Measurements from ENCODE around the gene SSR1. TPM values are rescaled to one million over a fixed set of nuclear protein-coding genes. Genes with fewer than 3 reads are reported as not detected.
A peak's percentile ranks its signal among the peaks of the same experiment; 100 is the strongest.

Gene SSR1
- total and polyA plus RNA-seq, 9 of the 15 experiments (the other 6 are each of a cell fraction or from before 2014, with no cell fraction given): 87.7 to 220 (median 144) TPM

- H3K79me2 ChIP-seq (ENCODE audit: control insufficient read depth, insufficient read depth, low read length): peaks cover 2% of the 10 kb centered on the region; the same call in 1 of the 3 replicates
- ChIA-PET CTCF (ENCODE audit: low intra/inter-chr PET ratio) (no interaction called here), POLR2A (interaction anchor here (1.0 to 2.5 kb wide), 2 partner anchors 16 kb away, joined by 3 to 7 read pairs; partner anchors contain the start of gene SSR1)
- no peak overlapping the region for H3K27ac ChIP-seq (ENCODE audit: extremely low read depth, low read depth, low read length)
- 65% methylated on average over 3 of the region's 3 CpGs for WGBS (ENCODE audit: insufficient coverage, low coverage, missing lambda C conversion rate)
- no peaks in the 10 kb centered on the region for H3K9me1 ChIP-seq (ENCODE audit: control insufficient read depth, insufficient read depth, low read length)
- peaks cover 93% of the 10 kb centered on the region for H3K36me3 ChIP-seq (ENCODE audit: control insufficient read depth, insufficient read depth, low read length)
- no peak for FAIRE-seq
- H3K4me2 ChIP-seq (ENCODE audit: insufficient read depth, low read length): no peak overlapping the region
- no peak overlapping the region for H2AFZ ChIP-seq (ENCODE audit: low read depth, low read length)
- in situ Hi-C loops (cut with MboI): no loop called here
- H3K9me3 ChIP-seq (replicated peaks; ENCODE audit: control insufficient read depth, insufficient read depth, low read depth, low read length): no peaks in the 10 kb centered on the region
- intact Hi-C loops (cut with micrococcal nuclease): no loop called here
- H3K4me3 ChIP-seq: no peak overlapping the region
- H3K4me1 ChIP-seq (replicated peaks in 1 of 2; ENCODE audit: control insufficient read depth in 2 of 2, insufficient read depth in 2 of 2, low read length in 2 of 2): no peaks in the 10 kb centered on the region
- no peak for DNase-seq (ENCODE audit: extremely low read depth in 1 of 4, low spot score in 3 of 4)
- BruUV-seq (replicated peaks): no TSS peak
- H3K9ac ChIP-seq (ENCODE audit: insufficient read depth in 1 of 2, low read depth in 2 of 2, low read length in 2 of 2): no peak overlapping the region
- no peaks in the 10 kb centered on the region for H3K27me3 ChIP-seq (ENCODE audit: control insufficient read depth in 2 of 2, insufficient read depth in 2 of 2, low read length in 2 of 2)
- H4K20me1 ChIP-seq (replicated peaks; ENCODE audit: control insufficient read depth, insufficient read depth, low read length): no peaks in the 10 kb centered on the region
- TF ChIP-seq C11orf30 (IDR thresholded peaks at IDR 0.05; ENCODE audit: low read depth) (peak; percentile 34; the same call in 1 of the 2 replicates), HDAC6 (IDR thresholded peaks at IDR 0.05; ENCODE audit: low read depth, low read length) (no peak), MAFG (tag; conservative IDR thresholded peaks at IDR 0.05) (peak; percentile 20; the same call in 1 of the 2 replicates), ELF2 (CRISPR knock-in tag; IDR thresholded peaks at IDR 0.05) (no peak), ZNF316 (IDR thresholded peaks at IDR 0.05) (peak; percentile 73)
- ATAC-seq: no peak
Observed at GRCh38 chr6:7295916-7296315, 17.1 kb downstream of the SSR1 start.

DNA sequence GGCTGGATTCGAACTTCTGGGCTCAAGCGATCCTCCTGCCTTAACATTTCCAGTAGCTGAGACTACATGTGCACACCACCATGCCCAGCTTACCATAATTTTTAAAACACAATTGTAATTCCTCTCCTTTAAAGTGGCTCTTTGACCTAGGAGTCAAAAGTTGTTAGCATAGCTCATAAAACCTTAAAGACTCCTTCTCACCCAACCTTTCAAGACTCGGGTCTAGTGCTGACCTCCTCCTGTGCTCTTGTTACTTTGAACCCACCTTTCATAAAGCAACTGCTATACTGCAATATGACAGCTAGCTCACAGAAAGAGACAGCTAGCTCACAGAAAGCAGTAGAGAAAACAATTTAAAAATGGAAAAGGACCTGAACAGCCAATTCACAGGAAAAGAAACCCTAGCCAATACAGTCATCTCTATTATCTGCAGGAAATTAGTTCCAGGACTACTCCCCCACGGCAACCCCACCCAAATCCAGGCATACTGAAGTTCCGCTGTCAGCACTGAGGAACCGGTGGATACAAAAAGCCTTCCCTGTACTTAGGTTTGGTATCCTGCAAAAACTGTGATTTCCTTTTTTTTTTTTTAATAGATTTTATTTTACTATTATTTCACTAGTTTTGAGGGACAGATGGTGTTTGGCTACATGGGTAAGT, 20.3 kb downstream of the SSR1 start:
- intact Hi-C loops (cut with micrococcal nuclease): no loop called here
- no peak for DNase-seq (ENCODE audit: extremely low read depth in 1 of 4, low spot score in 3 of 4)
- no peaks in the 10 kb centered on the region for H3K79me2 ChIP-seq (ENCODE audit: control insufficient read depth, insufficient read depth, low read length)
- ATAC-seq: no peak
- no peaks in the 10 kb centered on the region for H3K4me1 ChIP-seq (replicated peaks in 1 of 2; ENCODE audit: control insufficient read depth in 2 of 2, insufficient read depth in 2 of 2, low read length in 2 of 2)
- no peaks in the 10 kb centered on the region for H3K9me3 ChIP-seq (replicated peaks; ENCODE audit: control insufficient read depth, insufficient read depth, low read depth, low read length)
- WGBS (ENCODE audit: insufficient coverage, low coverage, missing lambda C conversion rate): 80% methylated on average over 6 of the region's 6 CpGs
- no peak overlapping the region for H3K4me2 ChIP-seq (ENCODE audit: insufficient read depth, low read length)
- no peak overlapping the region for H3K27ac ChIP-seq (ENCODE audit: extremely low read depth, low read depth, low read length)
- H2AFZ ChIP-seq (ENCODE audit: low read depth, low read length): no peak overlapping the region
- H3K9ac ChIP-seq (ENCODE audit: insufficient read depth in 1 of 2, low read depth in 2 of 2, low read length in 2 of 2): no peak overlapping the region
- no peak for FAIRE-seq
- no TSS peak for BruUV-seq (replicated peaks)
- in situ Hi-C loops (cut with MboI): no loop called here
- POLR2A ChIA-PET: interaction anchor here (1.1 to 2.0 kb wide), 6 partner anchors 9 to 20 kb away, joined by 4 to 14 read pairs (median 6); partner anchors contain the start of gene SSR1
- H3K36me3 ChIP-seq (ENCODE audit: control insufficient read depth, insufficient read depth, low read length): peaks cover 94% of the 10 kb centered on the region
- H3K9me1 ChIP-seq (ENCODE audit: control insufficient read depth, insufficient read depth, low read length): no peaks in the 10 kb centered on the region
- no peaks in the 10 kb centered on the region for H4K20me1 ChIP-seq (replicated peaks; ENCODE audit: control insufficient read depth, insufficient read depth, low read length)
- no peak overlapping the region for H3K4me3 ChIP-seq
- CTCF ChIA-PET (ENCODE audit: low intra/inter-chr PET ratio): no interaction called here
- no peaks in the 10 kb centered on the region for H3K27me3 ChIP-seq (ENCODE audit: control insufficient read depth in 2 of 2, insufficient read depth in 2 of 2, low read length in 2 of 2)
- TF ChIP-seq ZNF165 (CRISPR knock-in tag; IDR thresholded peaks at IDR 0.05; ENCODE audit: borderline replicate concordance) (no peak), ZNF239 (CRISPR knock-in tag; IDR thresholded peaks at IDR 0.05) (no peak), RBM14 (IDR thresholded peaks at IDR 0.05; ENCODE audit: borderline replicate concordance, insufficient read depth, low read depth, low read length) (no peak)
- TF ChIP-seq, protein P1, sequence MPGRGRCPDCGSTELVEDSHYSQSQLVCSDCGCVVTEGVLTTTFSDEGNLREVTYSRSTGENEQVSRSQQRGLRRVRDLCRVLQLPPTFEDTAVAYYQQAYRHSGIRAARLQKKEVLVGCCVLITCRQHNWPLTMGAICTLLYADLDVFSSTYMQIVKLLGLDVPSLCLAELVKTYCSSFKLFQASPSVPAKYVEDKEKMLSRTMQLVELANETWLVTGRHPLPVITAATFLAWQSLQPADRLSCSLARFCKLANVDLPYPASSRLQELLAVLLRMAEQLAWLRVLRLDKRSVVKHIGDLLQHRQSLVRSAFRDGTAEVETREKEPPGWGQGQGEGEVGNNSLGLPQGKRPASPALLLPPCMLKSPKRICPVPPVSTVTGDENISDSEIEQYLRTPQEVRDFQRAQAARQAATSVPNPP (IDR thresholded peaks at IDR 0.05; ENCODE audit: borderline replicate concordance, insufficient read depth, insufficient read length): no peak
- TF ChIP-seq, protein P2, sequence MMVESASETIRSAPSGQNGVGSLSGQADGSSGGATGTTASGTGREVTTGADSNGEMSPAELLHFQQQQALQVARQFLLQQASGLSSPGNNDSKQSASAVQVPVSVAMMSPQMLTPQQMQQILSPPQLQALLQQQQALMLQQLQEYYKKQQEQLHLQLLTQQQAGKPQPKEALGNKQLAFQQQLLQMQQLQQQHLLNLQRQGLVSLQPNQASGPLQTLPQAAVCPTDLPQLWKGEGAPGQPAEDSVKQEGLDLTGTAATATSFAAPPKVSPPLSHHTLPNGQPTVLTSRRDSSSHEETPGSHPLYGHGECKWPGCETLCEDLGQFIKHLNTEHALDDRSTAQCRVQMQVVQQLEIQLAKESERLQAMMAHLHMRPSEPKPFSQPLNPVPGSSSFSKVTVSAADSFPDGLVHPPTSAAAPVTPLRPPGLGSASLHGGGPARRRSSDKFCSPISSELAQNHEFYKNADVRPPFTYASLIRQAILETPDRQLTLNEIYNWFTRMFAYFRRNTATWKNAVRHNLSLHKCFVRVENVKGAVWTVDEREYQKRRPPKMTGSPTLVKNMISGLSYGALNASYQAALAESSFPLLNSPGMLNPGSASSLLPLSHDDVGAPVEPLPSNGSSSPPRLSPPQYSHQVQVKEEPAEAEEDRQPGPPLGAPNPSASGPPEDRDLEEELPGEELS (CRISPR knock-in tag; IDR thresholded peaks at IDR 0.05; ENCODE audit: borderline replicate concordance): no peak
- TF ChIP-seq, protein P3, sequence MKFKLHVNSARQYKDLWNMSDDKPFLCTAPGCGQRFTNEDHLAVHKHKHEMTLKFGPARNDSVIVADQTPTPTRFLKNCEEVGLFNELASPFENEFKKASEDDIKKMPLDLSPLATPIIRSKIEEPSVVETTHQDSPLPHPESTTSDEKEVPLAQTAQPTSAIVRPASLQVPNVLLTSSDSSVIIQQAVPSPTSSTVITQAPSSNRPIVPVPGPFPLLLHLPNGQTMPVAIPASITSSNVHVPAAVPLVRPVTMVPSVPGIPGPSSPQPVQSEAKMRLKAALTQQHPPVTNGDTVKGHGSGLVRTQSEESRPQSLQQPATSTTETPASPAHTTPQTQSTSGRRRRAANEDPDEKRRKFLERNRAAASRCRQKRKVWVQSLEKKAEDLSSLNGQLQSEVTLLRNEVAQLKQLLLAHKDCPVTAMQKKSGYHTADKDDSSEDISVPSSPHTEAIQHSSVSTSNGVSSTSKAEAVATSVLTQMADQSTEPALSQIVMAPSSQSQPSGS (CRISPR knock-in tag; IDR thresholded peaks at IDR 0.05): no peak
